Adrenal gland (tissue), 12 donors: ENCODE measurements around the gene HSFX2. TPM values are rescaled to one million over a fixed set of nuclear protein-coding genes. Genes with fewer than 3 reads are reported as not detected.

Experiments used
- DNase-seq, 7 donors: peaks; one replicate each; pipeline ENCODE4 v3.0.0-alpha.2; 2019 to 2020
- H3K27ac ChIP-seq, 5 donors: fragments of 200-600 bp; sonication (generic) in 4 of 5; 1 replicate in 3 of 5; 2 replicates in 2 of 5; pipeline versions ENCODE4 v1.5.1 to v1.8.0; 2016 to 2020; ENCODE audit warnings: mild to moderate bottlenecking in 1 of 5
- H3K27me3 ChIP-seq: fragments of 200-600 bp; 2 replicates; pipeline ENCODE4 v1.8.0; 2021
- H3K36me3 ChIP-seq, 2 donors: fragments of 200-600 bp; replicated peaks in 1 of 2; 1 replicate in 1 of 2; 2 replicates in 1 of 2; pipeline versions ENCODE4 v1.5.1 to v1.8.0; 2018 to 2022
- H3K4me1 ChIP-seq, 2 donors: fragments of 200-600 bp; replicated peaks in 1 of 2; 1 replicate in 1 of 2; 2 replicates in 1 of 2; pipeline versions ENCODE4 v1.5.1 to v1.8.0; 2018 to 2021
- H3K4me3 ChIP-seq, 4 donors: fragments of 200-600 bp; sonication (generic) in 3 of 4; one replicate each; pipeline ENCODE4 v1.5.1; 2016 to 2018
- H3K9me3 ChIP-seq, 3 donors: fragments of 200-600 bp; sonication (generic) in 1 of 3; replicated peaks in 1 of 3; 1 replicate in 2 of 3; 2 replicates in 1 of 3; pipeline versions ENCODE4 v1.5.1 to v1.8.0; 2016 to 2021
- CTCF ChIP-seq, 6 experiments: fragments of 450-650 bp in 4 of 6; fragments of 200-600 bp in 2 of 6; sonication (generic) in 1 of 6; IDR thresholded peaks; 1 replicate in 5 of 6; 2 replicates in 1 of 6; pipeline versions ENCODE4 v1.5.1 to v1.8.0; 2016 to 2021; ENCODE audit warnings: antibody characterized with exemption in 6 of 6, mild to moderate bottlenecking in 2 of 6, moderate library complexity in 1 of 6
- POLR2A ChIP-seq, 2 donors: fragments of 450-650 bp; IDR thresholded peaks; one replicate each; pipeline ENCODE4 v1.6.1; 2017; ENCODE audit warnings: antibody characterized with exemption in 2 of 2, mild to moderate bottlenecking in 2 of 2, moderate library complexity in 1 of 2
- WGBS, 4 donors: extraction: QIAGEN DNeasy Blood & Tissue Kit in 2 of 4; methylation state at CpG; one replicate each; pipeline versions ENCODE4 v1.1.5 to v1.1.7; 2013 to 2017; 5-methylcytosine and 5-hydroxymethylcytosine counted together
- intact Hi-C, 2 donors: fragments of 100-400 bp; cut with DNase I; formaldehyde crosslinking; loops; one replicate each; pipeline versions ENCODE4 v1.14.1 to v1.15.0; 2022 to 2023
- polyA plus RNA-seq, 3 donors: library from polyadenylated mRNA; stranded (reverse); fragments of 200-250 nt in 2 of 3; fragments of 350-450 nt in 1 of 3; fragmentation: Illumina TruSeq in 1 of 3; extraction: RNeasy Lipid Tissue Mini Kit (QIAGEN cat#74804) in 1 of 3; gene quantifications; one replicate each; pipeline ENCODE4 v1.2.3, GENCODE V29; 2013 to 2014
- total RNA-seq, 9 donors: library from RNA; depleted of rRNA in 4 of 9; stranded (reverse); fragments of >200 nt in 4 of 9; fragments of 120-200 nt in 1 of 9; fragmentation: NEBNext Ultra II Directional in 1 of 9; extraction: Animal tissue kit (Norgen Biotek cat#: 25700) in 1 of 9; gene quantifications; one replicate each; pipeline versions ENCODE4 v1.1.0 to v1.2.4, GENCODE V29; 2013 to 2023
- donor health status: healthy with polysubstance abuse.
- donor health status: Bipolar disorder and iron deficiency.
- donor health status: DM: yes; HTN: yes; CAD: no.
- donor health status: DM: no; HTN: no; CAD: no.
- donor health status: DM: no; HTN: no; CAD: no.
- donor health status: DM: yes; HTN: yes; CAD: no.

Gene HSFX2
- total and polyA plus RNA-seq, 12 donors: 0.18 to 2.5 (median 1.2) TPM; not detected in 8

DNA sequence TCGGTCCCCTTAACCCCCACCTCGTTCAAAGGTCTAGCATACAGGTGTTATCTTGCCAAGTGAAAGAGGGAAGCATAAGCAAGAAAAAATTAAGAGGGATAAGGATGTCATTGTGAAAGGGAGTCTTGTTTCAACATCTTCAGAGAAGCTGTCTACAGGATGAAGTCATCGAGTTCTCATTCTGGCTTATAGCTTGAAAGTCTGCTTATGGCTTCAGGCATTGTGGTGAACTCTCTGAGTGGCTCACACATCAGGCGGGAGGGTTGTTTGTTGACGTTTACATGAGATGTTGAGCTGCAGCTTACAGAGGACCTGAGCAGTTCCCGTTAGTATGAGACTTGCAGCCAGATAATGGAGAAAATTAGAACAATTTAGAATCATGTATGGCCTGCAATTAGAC, 24.4 kb downstream of the HSFX2 start:
- intact Hi-C loops: no loop called here
- WGBS, 4 donors: 54 to 70% (median 59%) methylated on average over 6 of the region's 6 CpGs
- H3K4me3 ChIP-seq: no peak overlapping the region
- no peaks in the 10 kb centered on the region for H3K9me3 ChIP-seq
- peaks cover 10% of the 10 kb centered on the region for H3K27me3 ChIP-seq
- no peaks in the 10 kb centered on the region for H3K36me3 ChIP-seq
- no peak for DNase-seq
- TF ChIP-seq POLR2A (IDR thresholded peaks at IDR 0.05) (no peak), CTCF (IDR thresholded peaks at IDR 0.05) (no peak)
- no peak overlapping the region for H3K27ac ChIP-seq
- no peaks in the 10 kb centered on the region for H3K4me1 ChIP-seq

DNA sequence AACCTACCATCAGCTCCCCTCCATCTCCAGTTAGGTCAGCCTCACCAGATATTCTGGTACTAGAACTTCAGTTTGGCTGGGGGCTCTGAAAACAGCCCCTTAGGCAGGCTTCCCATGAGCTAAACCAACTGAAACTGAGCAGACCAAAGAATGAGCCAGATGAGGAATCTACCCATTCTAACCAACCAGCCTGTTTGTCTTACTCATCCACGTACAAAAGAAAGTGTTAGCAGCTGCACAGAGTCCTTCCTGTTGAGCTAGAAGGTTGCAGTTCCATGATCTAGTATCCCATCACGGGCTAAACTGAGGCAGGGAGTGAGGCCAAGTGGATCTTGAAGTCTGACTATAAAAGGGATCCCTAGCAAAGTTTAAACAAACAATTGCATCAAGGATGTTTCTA, 25.3 kb downstream of the HSFX2 start:
- H3K4me1 ChIP-seq: no peaks in the 10 kb centered on the region
- H3K4me3 ChIP-seq: no peak overlapping the region
- no peak overlapping the region for H3K27ac ChIP-seq
- TF ChIP-seq POLR2A (IDR thresholded peaks at IDR 0.05) (no peak), CTCF (IDR thresholded peaks at IDR 0.05) (no peak)
- H3K27me3 ChIP-seq: peaks cover 10% of the 10 kb centered on the region
- H3K36me3 ChIP-seq: no peaks in the 10 kb centered on the region
- WGBS, 4 donors: 24 to 54% (median 44%) methylated on average over 2 of the region's 2 CpGs
- no peak for DNase-seq
- intact Hi-C loops: no loop called here
- H3K9me3 ChIP-seq: no peaks in the 10 kb centered on the region

GRCh38 chrX:149568701-149569296, 26.3 kb downstream of the HSFX2 start:
- Histone ChIP-seq H3K27me3 (peaks cover 10% of the 10 kb centered on the region), H3K36me3 (no peaks in the 10 kb centered on the region), H3K4me3 (no peak overlapping the region), H3K9me3 (no peaks in the 10 kb centered on the region), H3K27ac (no peak overlapping the region), H3K4me1 (no peaks in the 10 kb centered on the region)
- intact Hi-C loops: no loop called here
- TF ChIP-seq POLR2A (IDR thresholded peaks at IDR 0.05) (no peak), CTCF (IDR thresholded peaks at IDR 0.05) (no peak)
- DNase-seq: no peak
- WGBS, 4 donors: 70 to 83% (median 78%) methylated on average over 5 of the region's 5 CpGs

- peaks cover 10% of the 10 kb centered on the region for H3K27me3 ChIP-seq
- no peaks in the 10 kb centered on the region for H3K4me1 ChIP-seq
- H3K27ac ChIP-seq: no peak overlapping the region
- no peak overlapping the region for H3K4me3 ChIP-seq
- intact Hi-C loops: no loop called here
- 71 to 85% (median 79%) methylated on average over 6 to 7 of the region's 7 CpGs for WGBS, 4 donors
- no peak for DNase-seq
- TF ChIP-seq POLR2A (IDR thresholded peaks at IDR 0.05) (no peak), CTCF (IDR thresholded peaks at IDR 0.05) (no peak)
- no peaks in the 10 kb centered on the region for H3K36me3 ChIP-seq
- H3K9me3 ChIP-seq: no peaks in the 10 kb centered on the region
Measured at GRCh38 chrX:149567621-149568417, 27.3 kb downstream of the HSFX2 start.
